Activated T-cell treated with anti-CD3 and anti-CD28 coated beads, Interleukin-2, amount 50 U/mL, for 48 hours (primary cell): ENCODE data around the gene FXR1.
A peak's percentile ranks its signal among the peaks of the same experiment; 100 is the strongest.

Source experiments
- DNase-seq, 2 experiments: peaks; one replicate each; pipeline ENCODE4 v3.0.0-alpha.2; 2020

FXR1 gene

DNA sequence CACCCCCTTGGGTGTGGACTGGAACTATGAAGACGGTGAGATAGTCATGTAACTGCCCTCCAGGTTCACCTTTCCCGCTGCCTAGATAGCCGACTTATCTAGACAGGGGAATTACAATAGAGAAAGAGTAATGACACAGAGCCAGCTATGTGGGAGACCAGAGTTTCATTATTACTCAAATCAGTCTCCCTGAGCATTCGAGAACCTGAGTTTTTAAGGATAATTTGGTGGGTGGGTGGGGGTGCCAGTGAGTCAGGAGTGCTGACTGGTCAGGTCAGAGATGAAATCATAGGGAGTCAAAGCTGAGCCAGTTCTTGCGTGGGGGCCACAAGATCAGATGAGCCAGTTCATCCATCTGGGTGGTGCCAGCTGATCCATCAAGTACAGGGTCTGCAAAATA, 96.8 kb downstream of the FXR1 start:
- DNase-seq: peak; percentile 53 to 63

- no peak for DNase-seq
Observed at GRCh38 chr3:181017690-181018089, 105.2 kb downstream of the FXR1 start.

DNA sequence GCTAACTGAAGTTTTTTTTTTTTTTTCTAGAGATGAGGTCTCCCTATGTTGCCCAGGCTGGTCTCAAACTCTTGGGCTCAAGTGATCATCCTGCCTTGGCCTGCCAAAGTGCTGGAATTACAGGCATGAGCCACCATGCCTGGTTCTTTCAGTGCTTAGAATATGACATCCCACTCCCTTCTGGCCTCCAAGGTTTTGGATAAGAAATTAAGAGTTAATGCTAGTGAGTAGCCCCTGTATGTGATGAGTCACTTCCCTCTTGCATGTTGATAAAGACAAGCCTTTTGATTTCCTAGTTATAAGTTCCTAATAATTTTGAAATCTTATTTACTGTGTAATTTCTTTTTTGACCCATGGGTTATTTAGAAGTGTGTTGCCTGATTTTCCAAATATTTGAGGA, 112.7 kb downstream of the FXR1 start:
- no peak for DNase-seq

DNA sequence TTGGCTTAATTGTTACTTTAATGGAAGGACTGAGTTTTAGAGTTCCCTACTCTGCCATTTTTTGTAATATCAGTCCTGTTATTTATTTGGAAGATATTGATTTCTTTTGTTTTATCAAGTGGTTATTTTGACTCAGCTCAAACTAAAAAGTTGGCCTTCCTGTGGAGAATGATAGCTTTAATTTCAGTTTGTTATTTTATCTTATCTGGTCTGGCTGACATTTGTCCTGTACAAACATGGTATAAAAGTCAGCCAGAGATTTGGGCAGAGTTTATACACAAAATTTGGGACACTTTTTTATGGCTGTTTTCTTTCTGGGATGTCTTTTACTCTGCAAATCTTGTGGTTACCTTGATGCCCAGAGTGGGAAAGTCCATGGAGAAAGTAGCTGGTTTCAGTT, 118.5 kb downstream of the FXR1 start:
- DNase-seq: no peak
